Calu3 (cell line): Measurements from ENCODE around the gene TNPO3. TPM values are rescaled to one million over a fixed set of nuclear protein-coding genes. Genes with fewer than 3 reads are reported as not detected.

Experiments used
- BruUV-seq: library from RNA; stranded (reverse); fragments of 400-500 nt; replicated peaks from 2 replicates; lab custom pipeline; 2021; lab: Mats Ljungman, UMichigan
- CTCF ChIA-PET: fragments of 300-600 bp; sonication (Branson Sonifier 250); formaldehyde crosslinking; loops from one replicate; lab custom pipeline; 2022; ENCODE audit warnings: antibody characterized with exemption; lab: Charles Lee
- DNase-seq: peaks from one replicate; pipeline ENCODE4 v3.0.0; 2022
- H3K27ac Mint-ChIP-seq: one replicate; pipeline ENCODE4 v1.8.0; 2022; ENCODE audit warnings: mixed read lengths; ENCODE audit not compliant: unreplicated experiment
- H3K27me3 Mint-ChIP-seq: one replicate; pipeline ENCODE4 v1.8.0; 2022; ENCODE audit warnings: mixed read lengths; ENCODE audit not compliant: unreplicated experiment
- H3K36me3 Mint-ChIP-seq: one replicate; pipeline ENCODE4 v1.8.0; 2022; ENCODE audit warnings: mild to moderate bottlenecking, moderate library complexity, mixed read lengths; ENCODE audit not compliant: insufficient read depth, unreplicated experiment
- H3K4me1 Mint-ChIP-seq: one replicate; pipeline ENCODE4 v1.8.0; 2022; ENCODE audit warnings: mild to moderate bottlenecking, low read depth, mixed read lengths; ENCODE audit not compliant: unreplicated experiment
- H3K4me3 Mint-ChIP-seq: one replicate; pipeline ENCODE4 v1.8.0; 2022; ENCODE audit warnings: mild to moderate bottlenecking, low read depth, moderate library complexity, mixed read lengths; ENCODE audit not compliant: unreplicated experiment
- H3K9me3 Mint-ChIP-seq: one replicate; pipeline ENCODE4 v1.8.0; 2022; ENCODE audit warnings: low read depth, mixed read lengths; ENCODE audit not compliant: unreplicated experiment
- CTCF ChIP-seq: fragments of 200-600 bp; IDR thresholded peaks from one replicate; pipeline ENCODE4 v1.8.0; 2022; ENCODE audit warnings: antibody characterized with exemption; ENCODE audit not compliant: unreplicated experiment
- intact Hi-C: fragments of 100-400 bp; cut with micrococcal nuclease; formaldehyde crosslinking; loops from one replicate; pipeline ENCODE4 v1.10.0; 2022; ENCODE audit not compliant: unreplicated experiment
- total RNA-seq: library from RNA; stranded (reverse); gene quantifications from 2 replicates; pipeline ENCODE4 v1.2.3, GENCODE V29; 2022

The TNPO3 gene
- total RNA-seq, 1 experiment from 2014 or later: 47.1 TPM

- intact Hi-C loops: no loop called here
- peaks cover 6% of the 10 kb centered on the region for H3K4me1 Mint-ChIP-seq
- H3K27ac Mint-ChIP-seq: no peak overlapping the region
- no peaks in the 10 kb centered on the region for H3K27me3 Mint-ChIP-seq
- no peak for DNase-seq
- CTCF ChIA-PET: no interaction called here
- no peaks in the 10 kb centered on the region for H3K9me3 Mint-ChIP-seq
- no peak for TF ChIP-seq CTCF
- no peak overlapping the region for H3K4me3 Mint-ChIP-seq
- BruUV-seq: no TSS peak
- H3K36me3 Mint-ChIP-seq: peaks cover 24% of the 10 kb centered on the region
These were observed 17.3 kb downstream of the TNPO3 start for GRCh38 chr7:129037585-129037984.

GRCh38 chr7:129032017-129032416, 22.9 kb downstream of the TNPO3 start:
- Mint-ChIP-seq H3K4me1 (no peaks in the 10 kb centered on the region), H3K4me3 (no peak overlapping the region), H3K36me3 (peaks cover 9% of the 10 kb centered on the region), H3K27me3 (no peaks in the 10 kb centered on the region), H3K9me3 (no peaks in the 10 kb centered on the region), H3K27ac (no peak overlapping the region)
- no peak for DNase-seq
- no peak for TF ChIP-seq CTCF
- intact Hi-C loops: no loop called here
- CTCF ChIA-PET: no interaction called here
- BruUV-seq: no TSS peak

GRCh38 chr7:129030440-129030839, 24.5 kb downstream of the TNPO3 start:
- no peak for TF ChIP-seq CTCF
- no peaks in the 10 kb centered on the region for H3K27me3 Mint-ChIP-seq
- H3K9me3 Mint-ChIP-seq: no peaks in the 10 kb centered on the region
- CTCF ChIA-PET: no interaction called here
- no peaks in the 10 kb centered on the region for H3K4me1 Mint-ChIP-seq
- H3K27ac Mint-ChIP-seq: no peak overlapping the region
- no peak overlapping the region for H3K4me3 Mint-ChIP-seq
- BruUV-seq: no TSS peak
- peaks cover 8% of the 10 kb centered on the region for H3K36me3 Mint-ChIP-seq
- no peak for DNase-seq
- intact Hi-C loops: no loop called here

- CTCF ChIA-PET: no interaction called here
- DNase-seq: no peak
- BruUV-seq: no TSS peak
- H3K27ac Mint-ChIP-seq: no peak overlapping the region
- TF ChIP-seq CTCF: no peak
- peaks cover 18% of the 10 kb centered on the region for H3K4me1 Mint-ChIP-seq
- H3K36me3 Mint-ChIP-seq: peaks cover 4% of the 10 kb centered on the region
- no peaks in the 10 kb centered on the region for H3K27me3 Mint-ChIP-seq
- intact Hi-C loops: no loop called here
- H3K4me3 Mint-ChIP-seq: no peak overlapping the region
- H3K9me3 Mint-ChIP-seq: no peaks in the 10 kb centered on the region
These were observed 30.8 kb downstream of the TNPO3 start for GRCh38 chr7:129024125-129024524.
